ENCODE measurements around the gene DEFB113. TPM values are rescaled to one million over a fixed set of nuclear protein-coding genes. Genes with fewer than 3 reads are reported as not detected.

DEFB113 gene
- polyA plus RNA-seq, 2 of the 4 experiments (the other 2 are of a cell fraction) = not detected

DNA sequence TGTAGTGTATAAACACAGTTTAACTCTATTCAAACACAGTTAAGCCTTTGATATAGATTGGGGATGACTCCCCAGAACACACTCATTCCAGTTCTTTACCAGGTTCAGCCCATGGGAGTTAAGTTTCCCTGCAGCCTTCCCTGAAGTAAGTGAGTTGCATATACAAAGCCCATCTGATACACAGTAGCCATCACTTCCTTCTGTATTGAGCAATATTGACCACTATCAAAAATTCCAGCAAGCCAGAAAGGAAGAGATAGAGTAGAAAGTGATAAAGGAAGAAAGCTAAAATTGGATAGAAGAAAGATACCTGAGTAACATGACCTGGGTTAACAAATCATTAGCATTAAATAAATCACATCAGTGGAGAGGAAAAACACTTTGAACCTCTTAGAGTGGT, 40.1 kb downstream of the DEFB113 start:
- CTCF ChIA-PET = interaction anchor here (1.8 kb wide), 1 partner anchor 15 kb away, joined by 3 read pairs; no protein-coding TSS in a partner anchor
- TF ChIP-seq GATA3 (IDR thresholded peaks at IDR 0.05; ENCODE audit: borderline replicate concordance) (no peak), PHF8 (IDR thresholded peaks at IDR 0.05; ENCODE audit: borderline replicate concordance, low read depth) (no peak), JUN (IDR thresholded peaks at IDR 0.05) (no peak), TFCP2L1 (CRISPR knock-in tag; IDR thresholded peaks at IDR 0.05) (no peak), RAD21 (conservative IDR thresholded peaks at IDR 0.05 in 1 of 2, IDR thresholded peaks at IDR 0.05 in 1 of 2) (no peak), FOSL2 (IDR thresholded peaks at IDR 0.05) (no peak), FOSL2 (CRISPR knock-in tag; IDR thresholded peaks at IDR 0.05) (no peak), CHD2 (IDR thresholded peaks at IDR 0.05; ENCODE audit: low read length, partially characterized antibody) (no peak), FOXS1 (CRISPR knock-in tag; IDR thresholded peaks at IDR 0.05) (no peak), NPAS2 (CRISPR knock-in tag; IDR thresholded peaks at IDR 0.05; ENCODE audit: borderline replicate concordance) (no peak), CHD4 (IDR thresholded peaks at IDR 0.05; ENCODE audit: borderline replicate concordance) (no peak), BHLHE40 (IDR thresholded peaks at IDR 0.05; ENCODE audit: low read depth, low read length) (no peak), KDM1A (IDR thresholded peaks at IDR 0.05; ENCODE audit: low read depth) (no peak), ZC3H11A (IDR thresholded peaks at IDR 0.05) (no peak)
- TF ChIP-seq, protein P1, sequence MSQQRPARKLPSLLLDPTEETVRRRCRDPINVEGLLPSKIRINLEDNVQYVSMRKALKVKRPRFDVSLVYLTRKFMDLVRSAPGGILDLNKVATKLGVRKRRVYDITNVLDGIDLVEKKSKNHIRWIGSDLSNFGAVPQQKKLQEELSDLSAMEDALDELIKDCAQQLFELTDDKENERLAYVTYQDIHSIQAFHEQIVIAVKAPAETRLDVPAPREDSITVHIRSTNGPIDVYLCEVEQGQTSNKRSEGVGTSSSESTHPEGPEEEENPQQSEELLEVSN (IDR thresholded peaks at IDR 0.05; ENCODE audit: borderline replicate concordance, low read depth) = no peak
- H3K4me2 ChIP-seq = no peak overlapping the region
- H3K27ac ChIP-seq = no peak overlapping the region
- no peaks in the 10 kb centered on the region for H3K9me3 ChIP-seq
- H3K4me1 ChIP-seq = no peaks in the 10 kb centered on the region
- POLR2A ChIA-PET = no interaction called here
- no peak for DNase-seq (ENCODE audit: low read depth in 1 of 2, low spot score in 1 of 2)
- no peak for ATAC-seq
- no peak for FAIRE-seq
- H3K4me3 ChIP-seq = no peak overlapping the region

DNA sequence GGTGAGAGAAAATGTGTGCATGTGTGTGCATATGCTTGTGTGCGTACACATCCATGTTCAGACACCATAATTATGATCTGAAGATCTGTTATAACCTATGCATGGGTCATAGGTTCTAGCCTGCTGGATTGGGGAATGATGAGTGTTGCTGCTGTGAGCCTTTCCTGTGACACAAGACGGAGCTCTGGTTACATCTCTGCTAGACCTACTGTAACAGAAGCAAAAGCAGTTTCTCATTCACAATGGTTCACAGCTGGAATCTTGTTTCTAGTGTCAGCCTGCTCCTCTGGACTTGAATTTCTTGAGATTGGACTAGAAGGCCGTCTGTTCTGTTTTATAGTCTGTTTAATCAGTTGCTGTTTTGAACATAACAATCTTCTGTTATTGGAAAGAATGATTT, 45.6 kb downstream of the DEFB113 start:
- Histone ChIP-seq H3K27ac (no peak overlapping the region), H3K4me3 (no peak overlapping the region), H3K4me1 (no peaks in the 10 kb centered on the region), H3K4me2 (no peak overlapping the region), H3K9me3 (no peaks in the 10 kb centered on the region)
- no peak for TF ChIP-seq CHD2 (IDR thresholded peaks at IDR 0.05; ENCODE audit: low read length, partially characterized antibody)
- TF ChIP-seq, protein P2, sequence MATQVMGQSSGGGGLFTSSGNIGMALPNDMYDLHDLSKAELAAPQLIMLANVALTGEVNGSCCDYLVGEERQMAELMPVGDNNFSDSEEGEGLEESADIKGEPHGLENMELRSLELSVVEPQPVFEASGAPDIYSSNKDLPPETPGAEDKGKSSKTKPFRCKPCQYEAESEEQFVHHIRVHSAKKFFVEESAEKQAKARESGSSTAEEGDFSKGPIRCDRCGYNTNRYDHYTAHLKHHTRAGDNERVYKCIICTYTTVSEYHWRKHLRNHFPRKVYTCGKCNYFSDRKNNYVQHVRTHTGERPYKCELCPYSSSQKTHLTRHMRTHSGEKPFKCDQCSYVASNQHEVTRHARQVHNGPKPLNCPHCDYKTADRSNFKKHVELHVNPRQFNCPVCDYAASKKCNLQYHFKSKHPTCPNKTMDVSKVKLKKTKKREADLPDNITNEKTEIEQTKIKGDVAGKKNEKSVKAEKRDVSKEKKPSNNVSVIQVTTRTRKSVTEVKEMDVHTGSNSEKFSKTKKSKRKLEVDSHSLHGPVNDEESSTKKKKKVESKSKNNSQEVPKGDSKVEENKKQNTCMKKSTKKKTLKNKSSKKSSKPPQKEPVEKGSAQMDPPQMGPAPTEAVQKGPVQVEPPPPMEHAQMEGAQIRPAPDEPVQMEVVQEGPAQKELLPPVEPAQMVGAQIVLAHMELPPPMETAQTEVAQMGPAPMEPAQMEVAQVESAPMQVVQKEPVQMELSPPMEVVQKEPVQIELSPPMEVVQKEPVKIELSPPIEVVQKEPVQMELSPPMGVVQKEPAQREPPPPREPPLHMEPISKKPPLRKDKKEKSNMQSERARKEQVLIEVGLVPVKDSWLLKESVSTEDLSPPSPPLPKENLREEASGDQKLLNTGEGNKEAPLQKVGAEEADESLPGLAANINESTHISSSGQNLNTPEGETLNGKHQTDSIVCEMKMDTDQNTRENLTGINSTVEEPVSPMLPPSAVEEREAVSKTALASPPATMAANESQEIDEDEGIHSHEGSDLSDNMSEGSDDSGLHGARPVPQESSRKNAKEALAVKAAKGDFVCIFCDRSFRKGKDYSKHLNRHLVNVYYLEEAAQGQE (IDR thresholded peaks at IDR 0.05) = no peak
- no peak for TF ChIP-seq ZNF302 (CRISPR knock-in tag; IDR thresholded peaks at IDR 0.05)
- TF ChIP-seq JUN (IDR thresholded peaks at IDR 0.05) = no peak
- TF ChIP-seq, protein P3, sequence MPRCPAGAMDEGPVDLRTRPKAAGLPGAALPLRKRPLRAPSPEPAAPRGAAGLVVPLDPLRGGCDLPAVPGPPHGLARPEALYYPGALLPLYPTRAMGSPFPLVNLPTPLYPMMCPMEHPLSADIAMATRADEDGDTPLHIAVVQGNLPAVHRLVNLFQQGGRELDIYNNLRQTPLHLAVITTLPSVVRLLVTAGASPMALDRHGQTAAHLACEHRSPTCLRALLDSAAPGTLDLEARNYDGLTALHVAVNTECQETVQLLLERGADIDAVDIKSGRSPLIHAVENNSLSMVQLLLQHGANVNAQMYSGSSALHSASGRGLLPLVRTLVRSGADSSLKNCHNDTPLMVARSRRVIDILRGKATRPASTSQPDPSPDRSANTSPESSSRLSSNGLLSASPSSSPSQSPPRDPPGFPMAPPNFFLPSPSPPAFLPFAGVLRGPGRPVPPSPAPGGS (IDR thresholded peaks at IDR 0.05) = no peak
- TF ChIP-seq EHF (CRISPR knock-in tag; IDR thresholded peaks at IDR 0.05) = no peak
- TF ChIP-seq POLR2A (IDR thresholded peaks at IDR 0.05; ENCODE audit: low read length) = no peak
- TF ChIP-seq ESRRA (IDR thresholded peaks at IDR 0.05; ENCODE audit: borderline replicate concordance, low read length) = no peak
- TF ChIP-seq, protein P4, sequence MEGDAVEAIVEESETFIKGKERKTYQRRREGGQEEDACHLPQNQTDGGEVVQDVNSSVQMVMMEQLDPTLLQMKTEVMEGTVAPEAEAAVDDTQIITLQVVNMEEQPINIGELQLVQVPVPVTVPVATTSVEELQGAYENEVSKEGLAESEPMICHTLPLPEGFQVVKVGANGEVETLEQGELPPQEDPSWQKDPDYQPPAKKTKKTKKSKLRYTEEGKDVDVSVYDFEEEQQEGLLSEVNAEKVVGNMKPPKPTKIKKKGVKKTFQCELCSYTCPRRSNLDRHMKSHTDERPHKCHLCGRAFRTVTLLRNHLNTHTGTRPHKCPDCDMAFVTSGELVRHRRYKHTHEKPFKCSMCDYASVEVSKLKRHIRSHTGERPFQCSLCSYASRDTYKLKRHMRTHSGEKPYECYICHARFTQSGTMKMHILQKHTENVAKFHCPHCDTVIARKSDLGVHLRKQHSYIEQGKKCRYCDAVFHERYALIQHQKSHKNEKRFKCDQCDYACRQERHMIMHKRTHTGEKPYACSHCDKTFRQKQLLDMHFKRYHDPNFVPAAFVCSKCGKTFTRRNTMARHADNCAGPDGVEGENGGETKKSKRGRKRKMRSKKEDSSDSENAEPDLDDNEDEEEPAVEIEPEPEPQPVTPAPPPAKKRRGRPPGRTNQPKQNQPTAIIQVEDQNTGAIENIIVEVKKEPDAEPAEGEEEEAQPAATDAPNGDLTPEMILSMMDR (IDR thresholded peaks at IDR 0.05) = no peak
- no peak for TF ChIP-seq KDM5A (IDR thresholded peaks at IDR 0.05)
- TF ChIP-seq CBX8 (IDR thresholded peaks at IDR 0.05) = no peak
- TF ChIP-seq CBX2 (IDR thresholded peaks at IDR 0.05; ENCODE audit: borderline replicate concordance, low read depth) = no peak
- TF ChIP-seq TP53 (CRISPR knock-in tag; IDR thresholded peaks at IDR 0.05) = no peak
- TF ChIP-seq KDM1A (IDR thresholded peaks at IDR 0.05; ENCODE audit: low read depth) = no peak
- TF ChIP-seq, protein P5, sequence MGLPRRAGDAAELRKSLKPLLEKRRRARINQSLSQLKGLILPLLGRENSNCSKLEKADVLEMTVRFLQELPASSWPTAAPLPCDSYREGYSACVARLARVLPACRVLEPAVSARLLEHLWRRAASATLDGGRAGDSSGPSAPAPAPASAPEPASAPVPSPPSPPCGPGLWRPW (IDR thresholded peaks at IDR 0.05) = no peak
- TF ChIP-seq, protein P6, sequence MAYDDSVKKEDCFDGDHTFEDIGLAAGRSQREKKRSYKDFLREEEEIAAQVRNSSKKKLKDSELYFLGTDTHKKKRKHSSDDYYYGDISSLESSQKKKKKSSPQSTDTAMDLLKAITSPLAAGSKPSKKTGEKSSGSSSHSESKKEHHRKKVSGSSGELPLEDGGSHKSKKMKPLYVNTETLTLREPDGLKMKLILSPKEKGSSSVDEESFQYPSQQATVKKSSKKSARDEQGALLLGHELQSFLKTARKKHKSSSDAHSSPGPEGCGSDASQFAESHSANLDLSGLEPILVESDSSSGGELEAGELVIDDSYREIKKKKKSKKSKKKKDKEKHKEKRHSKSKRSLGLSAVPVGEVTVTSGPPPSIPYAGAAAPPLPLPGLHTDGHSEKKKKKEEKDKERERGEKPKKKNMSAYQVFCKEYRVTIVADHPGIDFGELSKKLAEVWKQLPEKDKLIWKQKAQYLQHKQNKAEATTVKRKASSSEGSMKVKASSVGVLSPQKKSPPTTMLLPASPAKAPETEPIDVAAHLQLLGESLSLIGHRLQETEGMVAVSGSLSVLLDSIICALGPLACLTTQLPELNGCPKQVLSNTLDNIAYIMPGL (CRISPR knock-in tag; IDR thresholded peaks at IDR 0.05; ENCODE audit: borderline replicate concordance) = no peak
- DNase-seq (ENCODE audit: low read depth in 1 of 2, low spot score in 1 of 2) = no peak
- no peak for ATAC-seq
- ChIA-PET CTCF (no interaction called here), POLR2A (no interaction called here)
- FAIRE-seq = no peak
- WGBS (ENCODE audit: missing lambda C conversion rate) = 35% methylated on average over 3 of the region's 3 CpGs
